Measurements from ENCODE around the gene PPP2R2C.

DNA sequence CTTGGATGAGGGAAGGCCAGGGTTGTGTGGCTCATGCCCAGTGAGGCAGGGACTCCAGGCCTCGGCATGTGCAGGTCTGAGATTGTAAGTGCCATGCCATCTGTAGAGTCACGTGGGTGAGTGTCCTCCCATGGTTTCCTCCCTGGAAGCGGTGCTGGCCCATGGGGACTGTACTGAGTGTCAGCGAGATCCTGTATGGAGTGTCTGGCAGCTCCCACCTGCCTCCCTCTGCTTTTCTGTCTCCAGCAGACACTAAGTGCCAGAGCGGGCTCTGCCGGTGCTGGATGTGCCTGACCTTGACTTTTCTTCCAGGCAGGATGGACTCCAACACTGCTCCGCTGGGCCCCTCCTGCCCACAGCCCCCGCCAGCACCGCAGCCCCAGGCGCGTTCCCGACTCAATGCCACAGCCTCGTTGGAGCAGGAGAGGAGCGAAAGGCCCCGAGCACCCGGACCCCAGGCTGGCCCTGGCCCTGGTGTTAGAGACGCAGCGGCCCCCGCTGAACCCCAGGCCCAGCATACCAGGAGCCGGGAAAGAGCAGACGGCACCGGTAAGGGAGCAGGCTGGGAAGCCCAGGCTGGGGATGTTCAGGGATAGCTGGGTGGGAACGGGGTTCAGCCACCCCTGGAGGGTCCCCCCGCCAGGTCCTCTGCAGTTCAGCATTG, 195.1 kb downstream of the PPP2R2C start:
- TF ChIP-seq POLR2A (IDR thresholded peaks at IDR 0.05; ENCODE audit: extremely low read depth, insufficient read length), result no peak
- TF ChIP-seq, protein P1, sequence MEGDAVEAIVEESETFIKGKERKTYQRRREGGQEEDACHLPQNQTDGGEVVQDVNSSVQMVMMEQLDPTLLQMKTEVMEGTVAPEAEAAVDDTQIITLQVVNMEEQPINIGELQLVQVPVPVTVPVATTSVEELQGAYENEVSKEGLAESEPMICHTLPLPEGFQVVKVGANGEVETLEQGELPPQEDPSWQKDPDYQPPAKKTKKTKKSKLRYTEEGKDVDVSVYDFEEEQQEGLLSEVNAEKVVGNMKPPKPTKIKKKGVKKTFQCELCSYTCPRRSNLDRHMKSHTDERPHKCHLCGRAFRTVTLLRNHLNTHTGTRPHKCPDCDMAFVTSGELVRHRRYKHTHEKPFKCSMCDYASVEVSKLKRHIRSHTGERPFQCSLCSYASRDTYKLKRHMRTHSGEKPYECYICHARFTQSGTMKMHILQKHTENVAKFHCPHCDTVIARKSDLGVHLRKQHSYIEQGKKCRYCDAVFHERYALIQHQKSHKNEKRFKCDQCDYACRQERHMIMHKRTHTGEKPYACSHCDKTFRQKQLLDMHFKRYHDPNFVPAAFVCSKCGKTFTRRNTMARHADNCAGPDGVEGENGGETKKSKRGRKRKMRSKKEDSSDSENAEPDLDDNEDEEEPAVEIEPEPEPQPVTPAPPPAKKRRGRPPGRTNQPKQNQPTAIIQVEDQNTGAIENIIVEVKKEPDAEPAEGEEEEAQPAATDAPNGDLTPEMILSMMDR (IDR thresholded peaks at IDR 0.05; ENCODE audit: low read depth, low read length), result no peak

All from NB4 (cell line).